Stimulated activated CD8-positive, alpha-beta memory T cell treated with anti-CD3 and anti-CD28 coated beads, Interleukin-12 subunit alpha, Interleukin-12 subunit beta, amount 100 ng/mL, for 1 hour (primary cell): ENCODE measurements around the gene CACNA1G.

ENCODE experiments used
- DNase-seq: peaks from one replicate; pipeline ENCODE4 v3.0.0-alpha.2; 2020; ENCODE audit warnings: low read depth

CACNA1G gene

DNA sequence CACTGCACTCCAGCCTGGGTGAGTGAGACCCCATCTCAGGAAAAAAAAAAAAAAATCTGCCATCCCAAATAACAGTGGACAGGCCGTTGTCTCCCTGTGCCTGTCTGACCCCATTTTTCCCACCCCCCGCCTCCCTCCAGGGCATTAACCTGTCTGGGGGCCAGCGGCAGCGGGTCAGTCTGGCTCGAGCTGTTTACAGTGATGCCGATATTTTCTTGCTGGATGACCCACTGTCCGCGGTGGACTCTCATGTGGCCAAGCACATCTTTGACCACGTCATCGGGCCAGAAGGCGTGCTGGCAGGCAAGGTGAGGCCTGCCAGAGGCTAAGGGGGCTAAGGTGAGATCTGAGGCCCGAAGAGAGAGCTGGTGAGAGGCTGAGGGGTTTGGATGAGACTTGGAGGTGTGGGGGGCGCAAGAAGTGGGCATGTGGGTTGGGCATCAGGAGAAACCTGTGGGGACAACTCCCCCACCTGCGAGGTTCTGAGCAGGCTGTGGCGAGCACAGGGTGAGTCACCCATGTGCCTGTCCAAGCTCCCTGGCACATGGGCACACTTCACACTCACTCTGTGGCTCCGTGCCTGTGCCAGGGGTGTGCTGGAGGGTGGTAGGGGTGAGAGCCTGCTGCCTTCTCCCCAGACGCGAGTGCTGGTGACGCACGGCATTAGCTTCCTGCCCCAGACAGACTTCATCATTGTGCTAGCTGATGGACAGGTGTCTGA, 112.5 kb downstream of the CACNA1G start:
- no peak for DNase-seq

DNA sequence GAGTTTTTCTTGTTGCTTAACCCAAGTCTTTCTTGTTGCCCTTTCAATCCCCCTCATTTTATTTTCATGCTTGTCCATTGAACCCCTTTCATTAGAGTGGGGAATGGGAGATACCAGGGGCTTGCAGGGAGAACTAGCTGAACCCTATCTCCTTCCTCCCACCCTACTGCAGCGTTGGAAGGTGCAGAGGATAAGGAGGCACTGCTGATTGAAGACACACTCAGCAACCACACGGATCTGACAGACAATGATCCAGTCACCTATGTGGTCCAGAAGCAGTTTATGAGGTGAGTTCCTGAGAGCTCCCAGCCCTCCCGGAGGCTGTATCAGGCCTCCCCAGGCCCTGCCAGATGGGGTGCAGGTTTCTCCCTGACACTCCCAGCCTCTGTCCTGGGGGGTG, 114.7 kb downstream of the CACNA1G start:
- no peak for DNase-seq

DNA sequence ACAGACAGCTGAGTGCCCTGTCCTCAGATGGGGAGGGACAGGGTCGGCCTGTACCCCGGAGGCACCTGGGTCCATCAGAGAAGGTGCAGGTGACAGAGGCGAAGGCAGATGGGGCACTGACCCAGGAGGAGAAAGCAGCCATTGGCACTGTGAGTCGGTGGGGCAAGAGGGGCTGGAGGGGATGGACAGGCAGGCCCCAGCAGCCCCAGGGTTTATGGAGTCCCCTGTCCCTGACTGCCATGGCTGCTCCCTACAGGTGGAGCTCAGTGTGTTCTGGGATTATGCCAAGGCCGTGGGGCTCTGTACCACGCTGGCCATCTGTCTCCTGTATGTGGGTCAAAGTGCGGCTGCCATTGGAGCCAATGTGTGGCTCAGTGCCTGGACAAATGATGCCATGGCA, 115.1 kb downstream of the CACNA1G start:
- DNase-seq: no peak

DNA sequence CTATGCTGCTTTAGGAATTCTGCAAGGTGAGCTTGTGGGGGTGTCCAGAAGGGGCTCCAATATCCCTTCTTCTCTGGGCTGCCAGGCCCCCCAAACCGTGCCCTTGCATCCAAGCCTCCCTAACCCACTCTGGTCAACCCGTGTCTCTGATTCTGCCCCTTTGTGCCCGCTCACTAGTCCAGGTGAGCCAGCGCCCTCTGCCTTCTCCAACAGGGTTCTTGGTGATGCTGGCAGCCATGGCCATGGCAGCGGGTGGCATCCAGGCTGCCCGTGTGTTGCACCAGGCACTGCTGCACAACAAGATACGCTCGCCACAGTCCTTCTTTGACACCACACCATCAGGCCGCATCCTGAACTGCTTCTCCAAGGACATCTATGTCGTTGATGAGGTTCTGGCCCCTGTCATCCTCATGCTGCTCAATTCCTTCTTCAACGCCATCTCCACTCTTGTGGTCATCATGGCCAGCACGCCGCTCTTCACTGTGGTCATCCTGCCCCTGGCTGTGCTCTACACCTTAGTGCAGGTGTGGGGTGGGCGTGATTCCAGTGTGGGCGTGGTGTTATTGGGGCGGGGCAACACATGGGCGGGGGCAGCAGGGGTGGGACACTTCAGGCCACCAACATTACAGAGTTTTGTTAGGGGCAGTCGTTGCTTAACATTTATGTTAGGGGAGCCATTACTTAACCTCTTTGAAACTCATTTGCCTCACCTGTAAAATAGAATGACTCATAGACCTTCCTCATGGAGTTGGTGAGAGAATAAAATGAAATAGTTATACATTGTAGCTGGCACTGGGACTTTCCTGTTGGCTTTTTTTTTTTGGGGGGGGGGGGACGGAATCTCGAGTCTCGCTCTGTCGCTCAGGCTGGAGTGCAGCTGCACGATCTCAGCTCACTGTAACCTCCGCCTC, 115.8 kb downstream of the CACNA1G start:
- DNase-seq: no peak
